Heart right ventricle (tissue), 16 donors: ENCODE results near the gene ABHD17C. TPM values are rescaled to one million over a fixed set of nuclear protein-coding genes. Genes with fewer than 3 reads are reported as not detected.

Experiments
- ATAC-seq, 8 donors: fragments of 200-7000 bp; cut with Tn5 transposase; one replicate each; pipeline ENCODE4 v1.9.1; 2020; ENCODE audit warnings: mild to moderate bottlenecking in 8 of 8, moderate library complexity in 8 of 8, moderate number of reproducible peaks in 1 of 8
- DNase-seq, 2 donors: peaks; one replicate each; pipeline ENCODE4 v3.0.0-alpha.2; 2020
- H3K27ac ChIP-seq, 10 donors: fragments of 200-600 bp; sonication (generic) in 2 of 10; one replicate each; pipeline versions ENCODE4 v1.5.0 to v1.8.0; 2020 to 2022; ENCODE audit warnings: mild to moderate bottlenecking in 3 of 10
- H3K27me3 ChIP-seq, 7 donors: fragments of 200-600 bp; one replicate each; pipeline ENCODE4 v1.8.0; 2021 to 2022; ENCODE audit warnings: mild to moderate bottlenecking in 2 of 7
- H3K36me3 ChIP-seq, 9 donors: fragments of 200-600 bp; sonication (generic) in 1 of 9; one replicate each; pipeline versions ENCODE4 v1.5.0 to v1.8.0; 2020 to 2022; ENCODE audit warnings: mild to moderate bottlenecking in 2 of 9
- H3K4me1 ChIP-seq, 9 donors: fragments of 200-600 bp; sonication (generic) in 1 of 9; one replicate each; pipeline versions ENCODE4 v1.5.0 to v1.8.0; 2020 to 2022; ENCODE audit warnings: mild to moderate bottlenecking in 4 of 9
- H3K4me3 ChIP-seq, 10 donors: fragments of 200-600 bp; sonication (generic) in 2 of 10; one replicate each; pipeline versions ENCODE4 v1.5.0 to v1.8.0; 2020 to 2022; ENCODE audit warnings: mild to moderate bottlenecking in 7 of 10, moderate library complexity in 2 of 10
- H3K9me3 ChIP-seq, 11 donors: fragments of 200-600 bp in 10 of 11; sonication (generic) in 2 of 11; one replicate each; pipeline versions ENCODE4 v1.5.0 to v1.8.0; 2013 to 2022; ENCODE audit warnings: mild to moderate bottlenecking in 2 of 11, control low read depth in 1 of 11, moderate library complexity in 1 of 11
- WGBS, 2 donors: extraction: QIAGEN DNeasy Blood & Tissue Kit; methylation state at CpG; one replicate each; pipeline ENCODE4 v1.1.7; 2013; ENCODE audit warnings: inconsistent platforms in 1 of 2; 5-methylcytosine and 5-hydroxymethylcytosine counted together
- intact Hi-C, 10 donors: fragments of 100-400 bp; cut with DNase I; formaldehyde crosslinking; loops; one replicate each; pipeline versions ENCODE4 v1.11.1 to v1.14.2; 2022
- polyA plus RNA-seq, 2 donors: library from polyadenylated mRNA; stranded (reverse); fragments of 200-250 nt; gene quantifications; one replicate each; pipeline ENCODE4 v1.2.3, GENCODE V29; 2013
- total RNA-seq, 10 donors: library from RNA; stranded (reverse); fragmentation: NEBNext Ultra II Directional in 3 of 10; extraction: Animal tissue kit (Norgen Biotek cat#: 25700) in 3 of 10; gene quantifications; one replicate each; pipeline versions ENCODE4 v1.2.1 to v1.2.4, GENCODE V29; 2021 to 2023
- TF ChIP-seq, protein P1 (sequence below), 9 donors: fragments of 200-600 bp; sonication (generic) in 2 of 9; IDR thresholded peaks; one replicate each; pipeline versions ENCODE4 v1.5.0 to v1.8.0; 2021 to 2022; ENCODE audit warnings: antibody characterized with exemption in 9 of 9, mild to moderate bottlenecking in 5 of 9, moderate library complexity in 1 of 9
- donor health status: Arrhythmogenic right ventricular cardiomyopathy.
- donor health status: ischemic (EF 13 %, LVEDD 7.1; RV severe dilation, severe dysfunction).
- donor health status: healthy with polysubstance abuse.
- donor health status: DM: no; HTN: yes; CAD: no.
- donor health status: DM: no; HTN: no; CAD: no.
- donor health status: ischemic (EF 25% LVEDD 6.9; RV normal size, moderate dysfunction).
- donor health status: ischemic (EF 25% LVEDD 5.7; RV mildly dilated, moderate dysfunction).
- donor health status: healthy.
- donor health status: DM: yes; HTN: yes; CAD: no.
- donor health status: Ischemic cardiomyopathy.
- donor health status: ischemic (EF 35%, LVEDD 5.7; RV mildly dilated, moderate dysfunction).
- donor health status: nonischemic (EF 11% LVEDD 7.7; RV severe dilation, severe dysfunction).
- donor health status: DM: yes; HTN: yes; CAD: no.
- donor health status: PGD.
- donor health status: ischemic (EF 29% LVEDD 5.4; RV normal size, mild dysfunction).
- donor health status: nonischemic (EF 23%, LVEDD 6.1; RV moderate dilation, normal function).

The ABHD17C gene
- total and polyA plus RNA-seq, 12 donors, result 2.3 to 8.5 (median 4.2) TPM

DNA sequence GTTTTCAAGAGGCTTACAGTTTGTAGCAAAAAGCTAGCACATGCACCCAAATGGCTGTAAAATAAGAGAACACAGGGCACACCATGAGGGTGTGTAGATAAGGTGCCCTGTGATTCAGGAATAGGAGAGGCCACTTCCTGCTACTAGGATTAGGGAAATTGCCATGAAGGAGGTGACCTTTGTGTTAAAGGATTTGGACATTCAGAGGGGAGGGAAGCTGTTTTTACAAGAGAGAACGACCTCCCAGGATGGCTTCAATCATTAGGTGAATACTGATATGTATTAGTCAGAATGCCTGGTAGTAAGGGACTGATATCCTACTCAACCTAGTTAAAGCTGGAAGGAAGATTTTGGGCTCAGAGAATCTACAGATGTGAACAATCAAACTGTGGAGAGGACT lies 35.7 kb upstream of the ABHD17C start:
- 13 to 14% methylated on average over 1 of the region's 1 CpG for WGBS, 2 donors
- DNase-seq (no peak), ATAC-seq (no peak)
- TF ChIP-seq, protein P1, sequence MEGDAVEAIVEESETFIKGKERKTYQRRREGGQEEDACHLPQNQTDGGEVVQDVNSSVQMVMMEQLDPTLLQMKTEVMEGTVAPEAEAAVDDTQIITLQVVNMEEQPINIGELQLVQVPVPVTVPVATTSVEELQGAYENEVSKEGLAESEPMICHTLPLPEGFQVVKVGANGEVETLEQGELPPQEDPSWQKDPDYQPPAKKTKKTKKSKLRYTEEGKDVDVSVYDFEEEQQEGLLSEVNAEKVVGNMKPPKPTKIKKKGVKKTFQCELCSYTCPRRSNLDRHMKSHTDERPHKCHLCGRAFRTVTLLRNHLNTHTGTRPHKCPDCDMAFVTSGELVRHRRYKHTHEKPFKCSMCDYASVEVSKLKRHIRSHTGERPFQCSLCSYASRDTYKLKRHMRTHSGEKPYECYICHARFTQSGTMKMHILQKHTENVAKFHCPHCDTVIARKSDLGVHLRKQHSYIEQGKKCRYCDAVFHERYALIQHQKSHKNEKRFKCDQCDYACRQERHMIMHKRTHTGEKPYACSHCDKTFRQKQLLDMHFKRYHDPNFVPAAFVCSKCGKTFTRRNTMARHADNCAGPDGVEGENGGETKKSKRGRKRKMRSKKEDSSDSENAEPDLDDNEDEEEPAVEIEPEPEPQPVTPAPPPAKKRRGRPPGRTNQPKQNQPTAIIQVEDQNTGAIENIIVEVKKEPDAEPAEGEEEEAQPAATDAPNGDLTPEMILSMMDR (IDR thresholded peaks at IDR 0.05), result no peak
- Histone ChIP-seq H3K4me1 (no peaks in the 10 kb centered on the region), H3K9me3 (no peaks in the 10 kb centered on the region), H3K36me3 (no peaks in the 10 kb centered on the region), H3K4me3 (no peak overlapping the region), H3K27me3 (peaks cover 0 to 20% (median 0%) of the 10 kb centered on the region in 7 donors), H3K27ac (no peak overlapping the region)
- intact Hi-C loops, result no loop called here

DNA sequence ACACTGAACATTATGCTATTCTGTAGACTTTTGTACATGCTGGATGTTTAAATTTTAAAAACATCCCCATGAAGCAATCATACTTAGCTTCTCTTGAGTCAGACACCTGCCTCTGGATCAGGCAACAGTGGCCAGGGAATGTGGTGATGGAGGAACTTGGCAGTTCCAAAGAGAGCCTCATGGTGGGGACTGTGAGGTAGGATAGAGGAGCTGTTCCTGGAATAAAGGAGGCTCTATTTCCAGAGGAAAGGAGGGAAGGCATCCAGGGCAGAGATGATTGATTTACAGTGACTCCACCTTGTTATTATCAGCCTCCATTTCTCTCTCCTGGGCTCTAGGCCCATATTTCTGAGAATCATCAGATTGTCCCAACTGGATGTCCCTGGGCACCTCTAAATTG lies 35.0 kb upstream of the ABHD17C start:
- no peaks in the 10 kb centered on the region for H3K36me3 ChIP-seq
- H3K27ac ChIP-seq, result no peak overlapping the region
- no peaks in the 10 kb centered on the region for H3K9me3 ChIP-seq
- intact Hi-C loops, result no loop called here
- H3K4me1 ChIP-seq, result no peaks in the 10 kb centered on the region
- TF ChIP-seq, protein P1 (IDR thresholded peaks at IDR 0.05), result peak in 7 of 9 donors; percentile 19 to 42 (median 25)
- DNase-seq (no peak), ATAC-seq (peak in 1 of 8 donors; percentile 61)
- H3K4me3 ChIP-seq, result no peak overlapping the region
- H3K27me3 ChIP-seq, result peaks cover 0 to 19% (median 0%) of the 10 kb centered on the region in 7 donors

DNA sequence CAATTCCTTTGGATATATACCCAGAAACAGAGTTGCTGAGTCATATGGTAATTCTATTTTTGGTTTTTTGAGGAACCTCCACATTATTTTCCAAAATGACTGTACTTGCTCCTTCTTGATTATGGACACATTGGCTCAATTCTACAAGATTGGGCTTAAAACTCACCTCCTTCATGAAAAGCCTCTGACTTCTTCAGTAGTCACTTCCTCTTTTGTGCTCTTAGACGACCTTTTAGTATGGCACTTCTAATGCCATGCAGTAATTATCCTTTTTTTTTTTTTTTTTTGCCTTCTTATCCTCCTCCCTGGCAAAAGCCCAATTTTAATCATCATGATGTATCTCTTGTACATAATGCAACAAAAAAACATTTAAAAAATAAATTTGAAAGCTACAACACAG lies 33.0 kb upstream of the ABHD17C start:
- Histone ChIP-seq H3K4me1 (no peaks in the 10 kb centered on the region), H3K36me3 (no peaks in the 10 kb centered on the region), H3K27me3 (peaks cover 0 to 20% (median 0%) of the 10 kb centered on the region in 7 donors), H3K9me3 (no peaks in the 10 kb centered on the region), H3K4me3 (no peak overlapping the region), H3K27ac (no peak overlapping the region)
- intact Hi-C loops, result no loop called here
- TF ChIP-seq, protein P1 (IDR thresholded peaks at IDR 0.05), result no peak
- no peak for ATAC-seq
- 42 to 65% methylated on average over 1 of the region's 1 CpG for WGBS, 2 donors
- DNase-seq, result no peak

DNA sequence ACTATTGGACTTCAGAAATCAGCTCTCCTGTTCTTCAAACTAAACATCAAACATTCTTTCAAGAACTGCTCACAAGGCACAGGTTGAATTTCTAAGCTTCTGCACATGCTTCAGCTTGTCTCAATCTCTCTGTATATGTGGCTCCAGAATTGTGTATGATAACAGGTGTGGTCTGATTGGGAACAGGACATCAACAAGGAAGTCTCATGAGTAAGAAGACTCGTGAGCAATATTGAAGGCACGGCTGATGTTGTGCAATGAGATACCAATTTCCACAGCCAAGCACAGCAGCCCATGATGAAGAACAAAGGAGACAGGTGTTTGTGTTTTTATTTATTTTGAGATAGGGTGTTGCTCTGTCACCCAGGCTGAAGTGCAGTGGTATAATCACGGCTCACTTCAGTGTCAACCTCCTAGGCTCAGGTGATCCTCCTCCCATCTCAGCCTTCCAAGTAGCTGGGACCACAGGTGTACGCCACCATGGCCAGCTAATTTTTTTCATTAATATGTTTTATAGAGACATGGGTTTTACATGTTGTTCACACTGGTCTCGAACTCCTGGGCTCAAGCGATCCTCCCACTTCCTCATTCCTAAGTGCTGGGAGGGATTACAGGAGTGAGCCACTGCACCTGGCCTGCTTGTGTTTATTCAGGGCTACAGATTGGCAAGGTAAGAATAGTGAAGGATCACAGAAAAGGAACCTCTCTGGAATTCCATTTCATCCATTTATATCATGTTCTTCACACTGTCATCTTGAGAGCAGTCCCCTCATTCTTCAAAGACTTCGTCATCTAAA lies 32.2 kb upstream of the ABHD17C start:
- ATAC-seq (no peak), DNase-seq (no peak)
- Histone ChIP-seq H3K36me3 (no peaks in the 10 kb centered on the region), H3K27me3 (peaks cover 0 to 20% (median 0%) of the 10 kb centered on the region in 7 donors), H3K4me3 (no peak overlapping the region), H3K4me1 (no peaks in the 10 kb centered on the region), H3K9me3 (no peaks in the 10 kb centered on the region), H3K27ac (no peak overlapping the region)
- intact Hi-C loops, result no loop called here
- WGBS, 2 donors, result 82 to 86% methylated on average over 7 of the region's 7 CpGs
- TF ChIP-seq, protein P1 (IDR thresholded peaks at IDR 0.05), result no peak
